ENCODE results near the gene FN1.

DNA sequence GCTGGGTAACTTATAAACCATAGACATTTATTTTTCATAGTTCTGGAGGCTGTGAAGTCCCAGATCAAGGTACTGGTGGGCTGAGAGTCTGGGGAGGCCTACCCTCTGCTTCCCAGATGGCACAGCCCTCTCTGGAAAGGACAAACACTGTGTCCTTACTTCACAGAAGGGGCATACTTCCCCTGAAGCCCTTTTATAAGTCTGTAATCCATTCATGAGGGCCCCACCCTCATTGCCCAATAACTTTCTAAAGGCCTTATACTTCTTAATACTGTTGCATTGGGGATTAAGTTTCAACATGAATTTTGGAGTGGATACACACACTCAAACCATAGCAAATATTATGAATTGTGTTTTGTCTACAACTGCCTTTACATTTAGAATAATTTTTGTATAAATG, 88.0 kb downstream of the FN1 start:
- TF ChIP-seq, protein P1, sequence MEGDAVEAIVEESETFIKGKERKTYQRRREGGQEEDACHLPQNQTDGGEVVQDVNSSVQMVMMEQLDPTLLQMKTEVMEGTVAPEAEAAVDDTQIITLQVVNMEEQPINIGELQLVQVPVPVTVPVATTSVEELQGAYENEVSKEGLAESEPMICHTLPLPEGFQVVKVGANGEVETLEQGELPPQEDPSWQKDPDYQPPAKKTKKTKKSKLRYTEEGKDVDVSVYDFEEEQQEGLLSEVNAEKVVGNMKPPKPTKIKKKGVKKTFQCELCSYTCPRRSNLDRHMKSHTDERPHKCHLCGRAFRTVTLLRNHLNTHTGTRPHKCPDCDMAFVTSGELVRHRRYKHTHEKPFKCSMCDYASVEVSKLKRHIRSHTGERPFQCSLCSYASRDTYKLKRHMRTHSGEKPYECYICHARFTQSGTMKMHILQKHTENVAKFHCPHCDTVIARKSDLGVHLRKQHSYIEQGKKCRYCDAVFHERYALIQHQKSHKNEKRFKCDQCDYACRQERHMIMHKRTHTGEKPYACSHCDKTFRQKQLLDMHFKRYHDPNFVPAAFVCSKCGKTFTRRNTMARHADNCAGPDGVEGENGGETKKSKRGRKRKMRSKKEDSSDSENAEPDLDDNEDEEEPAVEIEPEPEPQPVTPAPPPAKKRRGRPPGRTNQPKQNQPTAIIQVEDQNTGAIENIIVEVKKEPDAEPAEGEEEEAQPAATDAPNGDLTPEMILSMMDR (IDR thresholded peaks at IDR 0.05 in 2 of 3, conservative IDR thresholded peaks at IDR 0.05 in 1 of 3; ENCODE audit: borderline replicate concordance in 1 of 3, insufficient read depth in 1 of 3, low read depth in 2 of 3, low read length in 2 of 3), result no peak
- TF ChIP-seq TCF7L2 (IDR thresholded peaks at IDR 0.05; ENCODE audit: borderline replicate concordance, extremely low read depth, insufficient read depth, insufficient read length) (no peak), ZNF274 (IDR thresholded peaks at IDR 0.05; ENCODE audit: low read depth, low read length) (no peak), POLR2AphosphoS5 (IDR thresholded peaks at IDR 0.05; ENCODE audit: low read depth, low read length) (no peak), EZH2 (IDR thresholded peaks at IDR 0.05) (no peak), POLR2A (IDR thresholded peaks at IDR 0.05; ENCODE audit: borderline replicate concordance, extremely low read depth, insufficient read depth, insufficient read length) (no peak), CEBPB (IDR thresholded peaks at IDR 0.05; ENCODE audit: low read depth) (no peak), YY1 (IDR thresholded peaks at IDR 0.05; ENCODE audit: extremely low read depth, insufficient replicate concordance, low read depth, low read length) (no peak), SIN3A (IDR thresholded peaks at IDR 0.05; ENCODE audit: low read depth) (no peak), RAD21 (IDR thresholded peaks at IDR 0.05; ENCODE audit: low read depth) (no peak), SP1 (IDR thresholded peaks at IDR 0.05; ENCODE audit: low read depth) (no peak), EZH2phosphoT487 (IDR thresholded peaks at IDR 0.05; ENCODE audit: borderline replicate concordance) (no peak)
- TF ChIP-seq, protein P2, sequence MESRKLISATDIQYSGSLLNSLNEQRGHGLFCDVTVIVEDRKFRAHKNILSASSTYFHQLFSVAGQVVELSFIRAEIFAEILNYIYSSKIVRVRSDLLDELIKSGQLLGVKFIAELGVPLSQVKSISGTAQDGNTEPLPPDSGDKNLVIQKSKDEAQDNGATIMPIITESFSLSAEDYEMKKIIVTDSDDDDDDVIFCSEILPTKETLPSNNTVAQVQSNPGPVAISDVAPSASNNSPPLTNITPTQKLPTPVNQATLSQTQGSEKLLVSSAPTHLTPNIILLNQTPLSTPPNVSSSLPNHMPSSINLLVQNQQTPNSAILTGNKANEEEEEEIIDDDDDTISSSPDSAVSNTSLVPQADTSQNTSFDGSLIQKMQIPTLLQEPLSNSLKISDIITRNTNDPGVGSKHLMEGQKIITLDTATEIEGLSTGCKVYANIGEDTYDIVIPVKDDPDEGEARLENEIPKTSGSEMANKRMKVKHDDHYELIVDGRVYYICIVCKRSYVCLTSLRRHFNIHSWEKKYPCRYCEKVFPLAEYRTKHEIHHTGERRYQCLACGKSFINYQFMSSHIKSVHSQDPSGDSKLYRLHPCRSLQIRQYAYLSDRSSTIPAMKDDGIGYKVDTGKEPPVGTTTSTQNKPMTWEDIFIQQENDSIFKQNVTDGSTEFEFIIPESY (IDR thresholded peaks at IDR 0.05; ENCODE audit: extremely low read depth, insufficient replicate concordance, low read length), result no peak
- TF ChIP-seq, protein P3, sequence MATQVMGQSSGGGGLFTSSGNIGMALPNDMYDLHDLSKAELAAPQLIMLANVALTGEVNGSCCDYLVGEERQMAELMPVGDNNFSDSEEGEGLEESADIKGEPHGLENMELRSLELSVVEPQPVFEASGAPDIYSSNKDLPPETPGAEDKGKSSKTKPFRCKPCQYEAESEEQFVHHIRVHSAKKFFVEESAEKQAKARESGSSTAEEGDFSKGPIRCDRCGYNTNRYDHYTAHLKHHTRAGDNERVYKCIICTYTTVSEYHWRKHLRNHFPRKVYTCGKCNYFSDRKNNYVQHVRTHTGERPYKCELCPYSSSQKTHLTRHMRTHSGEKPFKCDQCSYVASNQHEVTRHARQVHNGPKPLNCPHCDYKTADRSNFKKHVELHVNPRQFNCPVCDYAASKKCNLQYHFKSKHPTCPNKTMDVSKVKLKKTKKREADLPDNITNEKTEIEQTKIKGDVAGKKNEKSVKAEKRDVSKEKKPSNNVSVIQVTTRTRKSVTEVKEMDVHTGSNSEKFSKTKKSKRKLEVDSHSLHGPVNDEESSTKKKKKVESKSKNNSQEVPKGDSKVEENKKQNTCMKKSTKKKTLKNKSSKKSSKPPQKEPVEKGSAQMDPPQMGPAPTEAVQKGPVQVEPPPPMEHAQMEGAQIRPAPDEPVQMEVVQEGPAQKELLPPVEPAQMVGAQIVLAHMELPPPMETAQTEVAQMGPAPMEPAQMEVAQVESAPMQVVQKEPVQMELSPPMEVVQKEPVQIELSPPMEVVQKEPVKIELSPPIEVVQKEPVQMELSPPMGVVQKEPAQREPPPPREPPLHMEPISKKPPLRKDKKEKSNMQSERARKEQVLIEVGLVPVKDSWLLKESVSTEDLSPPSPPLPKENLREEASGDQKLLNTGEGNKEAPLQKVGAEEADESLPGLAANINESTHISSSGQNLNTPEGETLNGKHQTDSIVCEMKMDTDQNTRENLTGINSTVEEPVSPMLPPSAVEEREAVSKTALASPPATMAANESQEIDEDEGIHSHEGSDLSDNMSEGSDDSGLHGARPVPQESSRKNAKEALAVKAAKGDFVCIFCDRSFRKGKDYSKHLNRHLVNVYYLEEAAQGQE (IDR thresholded peaks at IDR 0.05; ENCODE audit: low read depth), result no peak
